Lower leg skin (tissue), 3 donors: ENCODE data around the gene SH3RF1.

Source experiments
- CTCF ChIP-seq, 3 donors: fragments of 450-650 bp; IDR thresholded peaks; one replicate each; pipeline ENCODE4 v1.5.1; 2016; ENCODE audit warnings: antibody characterized with exemption in 3 of 3, mild to moderate bottlenecking in 3 of 3, moderate library complexity in 2 of 3
- POLR2A ChIP-seq, 2 donors: fragments of 450-650 bp; IDR thresholded peaks; one replicate each; pipeline ENCODE4 v1.6.1; 2016 to 2017; ENCODE audit warnings: antibody characterized with exemption in 2 of 2, mild to moderate bottlenecking in 1 of 2, moderate library complexity in 1 of 2

GRCh38 chr4:169225058-169225751 lies 45.6 kb downstream of the SH3RF1 start:
- TF ChIP-seq CTCF (IDR thresholded peaks at IDR 0.05) (no peak), POLR2A (IDR thresholded peaks at IDR 0.05) (no peak)
